Activated CD4-positive, alpha-beta T cell treated with anti-CD3 and anti-CD28 coated beads, Interleukin-2, amount 50 U/mL, for 1 hour (primary cell): ENCODE results near the gene FMNL3.
A peak's percentile ranks its signal among the peaks of the same experiment; 100 is the strongest.
"Not testable (repeated sequence)": the region's sequence is repeated elsewhere in the genome, so short reads cannot be mapped to it uniquely, and the experiment has no call there.

Experiments
- DNase-seq: peaks from one replicate; pipeline ENCODE4 v3.0.0-alpha.2; 2020

FMNL3 gene

GRCh38 chr12:49626836-49627235 lies 80.4 kb downstream of the FMNL3 start:
- DNase-seq, result no peak

GRCh38 chr12:49626169-49626835 lies 80.9 kb downstream of the FMNL3 start:
- DNase-seq, result no peak

GRCh38 chr12:49624921-49625577 lies 82.2 kb downstream of the FMNL3 start:
- no peak for DNase-seq

- peak; percentile 81 for DNase-seq
Observed at GRCh38 chr12:49623142-49623904, 83.9 kb downstream of the FMNL3 start, which contains the start of gene PRPF40B. TSS of gene PRPF40B (plus strand) at chr12:49623561. CDS start at chr12:49623591, 30 bp downstream.

GRCh38 chr12:49622501-49623141 lies 84.6 kb downstream of the FMNL3 start:
- peak; percentile 22 for DNase-seq

GRCh38 chr12:49621651-49622500 lies 85.3 kb downstream of the FMNL3 start:
- no peak for DNase-seq

- no peak for DNase-seq
Observed at GRCh38 chr12:49619286-49619685, 87.9 kb downstream of the FMNL3 start.

GRCh38 chr12:49618576-49618975 lies 88.6 kb downstream of the FMNL3 start:
- DNase-seq, result no peak

- DNase-seq, result no peak
Observed at GRCh38 chr12:49616533-49617219, 90.5 kb downstream of the FMNL3 start.

GRCh38 chr12:49615725-49616124 lies 91.5 kb downstream of the FMNL3 start:
- no peak for DNase-seq

- DNase-seq, result no peak
Observed at GRCh38 chr12:49612210-49612609, 95.0 kb downstream of the FMNL3 start.

GRCh38 chr12:49610785-49611184 lies 96.4 kb downstream of the FMNL3 start:
- not testable (repeated sequence) for DNase-seq

GRCh38 chr12:49609875-49610154 lies 97.4 kb downstream of the FMNL3 start:
- no peak for DNase-seq

GRCh38 chr12:49609059-49609874 lies 97.9 kb downstream of the FMNL3 start:
- no peak for DNase-seq

GRCh38 chr12:49605539-49605938 lies 101.7 kb downstream of the FMNL3 start, which contains the start of gene FAM186B:
TSS of gene FAM186B (minus strand) at chr12:49605639. CDS start at chr12:49605477, 162 bp downstream.
- DNase-seq, result not testable (repeated sequence)

GRCh38 chr12:49604856-49605255 lies 102.3 kb downstream of the FMNL3 start:
- DNase-seq, result no peak

GRCh38 chr12:49603721-49604120 lies 103.5 kb downstream of the FMNL3 start:
- no peak for DNase-seq

- no peak for DNase-seq
Observed at GRCh38 chr12:49599961-49600360, 107.2 kb downstream of the FMNL3 start.

- no peak for DNase-seq
Observed at GRCh38 chr12:49598527-49598926, 108.7 kb downstream of the FMNL3 start.

- no peak for DNase-seq
Observed at GRCh38 chr12:49588721-49589516, 118.3 kb downstream of the FMNL3 start.
